Measurements from ENCODE around the gene SAMD10.
"Not testable (repeated sequence)": the region's sequence is repeated elsewhere in the genome, so short reads cannot be mapped to it uniquely, and the experiment has no call there.

The SAMD10 gene

GRCh38 chr20:63941282-63942081 lies 38.0 kb downstream of the SAMD10 start:
- no peak for DNase-seq (ENCODE audit: low spot score)

GRCh38 chr20:63940472-63941266 lies 38.8 kb downstream of the SAMD10 start:
- no peak for DNase-seq (ENCODE audit: low spot score)

- DNase-seq (ENCODE audit: low spot score): no peak
Observed at GRCh38 chr20:63940071-63940471, 39.4 kb downstream of the SAMD10 start.

GRCh38 chr20:63939061-63939935 lies 40.1 kb downstream of the SAMD10 start:
- no peak for DNase-seq (ENCODE audit: low spot score)

GRCh38 chr20:63937596-63937995 lies 41.8 kb downstream of the SAMD10 start:
- no peak for DNase-seq (ENCODE audit: low spot score)

GRCh38 chr20:63935447-63935846 lies 44.0 kb downstream of the SAMD10 start:
- DNase-seq (ENCODE audit: low spot score): no peak

GRCh38 chr20:63934271-63935068 lies 45.0 kb downstream of the SAMD10 start:
- DNase-seq (ENCODE audit: low spot score): peak; percentile 78

GRCh38 chr20:63933646-63934045 lies 45.8 kb downstream of the SAMD10 start:
- DNase-seq (ENCODE audit: low spot score): no peak

GRCh38 chr20:63932606-63933160 lies 46.8 kb downstream of the SAMD10 start:
- DNase-seq (ENCODE audit: low spot score): no peak

- DNase-seq (ENCODE audit: low spot score): no peak
Observed at GRCh38 chr20:63931735-63932134, 47.7 kb downstream of the SAMD10 start.

- no peak for DNase-seq (ENCODE audit: low spot score)
Observed at GRCh38 chr20:63930971-63931553, 48.4 kb downstream of the SAMD10 start.

GRCh38 chr20:63929473-63929883 lies 50.0 kb downstream of the SAMD10 start:
- not testable (repeated sequence) for DNase-seq (ENCODE audit: low spot score)

- no peak for DNase-seq (ENCODE audit: low spot score)
Observed at GRCh38 chr20:63929071-63929470, 50.4 kb downstream of the SAMD10 start.

- DNase-seq (ENCODE audit: low spot score): no peak
Observed at GRCh38 chr20:63926298-63926697, 53.1 kb downstream of the SAMD10 start.

GRCh38 chr20:63924241-63924640 lies 55.2 kb downstream of the SAMD10 start:
- no peak for DNase-seq (ENCODE audit: low spot score)
